Measurements from ENCODE around the gene PTPN6. TPM values are rescaled to one million over a fixed set of nuclear protein-coding genes. Genes with fewer than 3 reads are reported as not detected.

The PTPN6 gene
- total and polyA plus RNA-seq, 10 of the 15 experiments (the other 5 are each of a cell fraction or from before 2014, with no cell fraction given): 229 to 457 (median 370) TPM

DNA sequence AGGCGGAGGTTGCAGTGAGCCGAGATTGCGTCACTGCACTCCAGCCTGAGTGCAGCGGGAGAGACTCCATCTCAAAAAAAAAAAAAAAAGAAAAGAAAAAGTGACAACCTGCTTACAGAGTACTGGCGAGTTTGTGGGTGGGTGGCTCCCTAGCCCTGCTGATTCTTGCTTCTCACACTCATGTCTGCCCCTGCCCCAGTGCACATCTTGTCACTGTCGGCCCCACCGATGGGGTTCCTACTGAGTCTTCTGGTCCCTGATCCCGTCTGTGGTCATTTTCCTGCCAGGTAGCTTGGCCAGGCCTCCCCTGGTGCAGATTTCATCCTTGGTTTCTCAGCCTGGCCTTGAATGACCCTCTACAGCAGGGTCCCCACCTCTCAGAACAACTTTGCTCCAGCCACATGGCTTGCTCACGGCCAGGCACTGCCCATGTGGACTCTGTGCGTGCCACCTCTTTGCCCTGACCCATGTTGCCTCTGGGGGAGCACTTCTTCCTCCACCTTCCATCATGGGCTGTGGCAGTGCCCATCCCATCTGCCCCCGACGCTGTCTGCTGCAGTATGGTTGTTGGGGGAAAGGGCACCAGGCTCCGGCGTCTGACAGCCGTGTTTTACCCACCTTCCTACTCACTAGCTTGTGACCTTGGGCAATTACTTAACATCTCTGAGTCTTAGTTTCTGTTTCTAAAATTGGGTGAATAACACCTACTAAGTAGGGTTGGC is 2.1 kb upstream of the PTPN6 start (continued):
- TF ChIP-seq ZNF687 (IDR thresholded peaks at IDR 0.05) (peak; percentile 87; the same call in 1 of the 2 replicates), NR2C1 (IDR thresholded peaks at IDR 0.05) (no peak), POLR2AphosphoS2 (IDR thresholded peaks at IDR 0.05; ENCODE audit: low read depth, low read length) (no peak), MEF2B (IDR thresholded peaks at IDR 0.05; ENCODE audit: partially characterized antibody, poor library complexity, severe bottlenecking) (peak; percentile 81), TCF3 (IDR thresholded peaks at IDR 0.05; ENCODE audit: borderline replicate concordance, insufficient read depth, low read depth, low read length) (no peak), FOXM1 (IDR thresholded peaks at IDR 0.05; ENCODE audit: low read depth, low read length) (no peak), NKRF (conservative IDR thresholded peaks at IDR 0.05) (no peak), EZH2 (IDR thresholded peaks at IDR 0.05; ENCODE audit: borderline replicate concordance, control insufficient read depth, low read depth, low read length) (no peak), BACH1 (IDR thresholded peaks at IDR 0.05; ENCODE audit: borderline replicate concordance) (no peak), KAT2A (conservative IDR thresholded peaks at IDR 0.05; ENCODE audit: control insufficient read depth, low read depth, low read length) (no peak), CBX5 (IDR thresholded peaks at IDR 0.05; ENCODE audit: low read depth) (no peak), ASH2L (IDR thresholded peaks at IDR 0.05; ENCODE audit: borderline replicate concordance, low read depth) (no peak), DPF2 (IDR thresholded peaks at IDR 0.05) (peak; percentile 77; the same call in 1 of the 2 replicates), STAT1 (conservative IDR thresholded peaks at IDR 0.05) (no peak), NR2C2 (IDR thresholded peaks at IDR 0.05; ENCODE audit: borderline replicate concordance, control insufficient read depth, insufficient read length, low read depth) (no peak)
- TF ChIP-seq, protein P1, sequence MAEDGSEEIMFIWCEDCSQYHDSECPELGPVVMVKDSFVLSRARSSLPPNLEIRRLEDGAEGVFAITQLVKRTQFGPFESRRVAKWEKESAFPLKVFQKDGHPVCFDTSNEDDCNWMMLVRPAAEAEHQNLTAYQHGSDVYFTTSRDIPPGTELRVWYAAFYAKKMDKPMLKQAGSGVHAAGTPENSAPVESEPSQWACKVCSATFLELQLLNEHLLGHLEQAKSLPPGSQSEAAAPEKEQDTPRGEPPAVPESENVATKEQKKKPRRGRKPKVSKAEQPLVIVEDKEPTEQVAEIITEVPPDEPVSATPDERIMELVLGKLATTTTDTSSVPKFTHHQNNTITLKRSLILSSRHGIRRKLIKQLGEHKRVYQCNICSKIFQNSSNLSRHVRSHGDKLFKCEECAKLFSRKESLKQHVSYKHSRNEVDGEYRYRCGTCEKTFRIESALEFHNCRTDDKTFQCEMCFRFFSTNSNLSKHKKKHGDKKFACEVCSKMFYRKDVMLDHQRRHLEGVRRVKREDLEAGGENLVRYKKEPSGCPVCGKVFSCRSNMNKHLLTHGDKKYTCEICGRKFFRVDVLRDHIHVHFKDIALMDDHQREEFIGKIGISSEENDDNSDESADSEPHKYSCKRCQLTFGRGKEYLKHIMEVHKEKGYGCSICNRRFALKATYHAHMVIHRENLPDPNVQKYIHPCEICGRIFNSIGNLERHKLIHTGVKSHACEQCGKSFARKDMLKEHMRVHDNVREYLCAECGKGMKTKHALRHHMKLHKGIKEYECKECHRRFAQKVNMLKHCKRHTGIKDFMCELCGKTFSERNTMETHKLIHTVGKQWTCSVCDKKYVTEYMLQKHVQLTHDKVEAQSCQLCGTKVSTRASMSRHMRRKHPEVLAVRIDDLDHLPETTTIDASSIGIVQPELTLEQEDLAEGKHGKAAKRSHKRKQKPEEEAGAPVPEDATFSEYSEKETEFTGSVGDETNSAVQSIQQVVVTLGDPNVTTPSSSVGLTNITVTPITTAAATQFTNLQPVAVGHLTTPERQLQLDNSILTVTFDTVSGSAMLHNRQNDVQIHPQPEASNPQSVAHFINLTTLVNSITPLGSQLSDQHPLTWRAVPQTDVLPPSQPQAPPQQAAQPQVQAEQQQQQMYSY (CRISPR knock-in tag; IDR thresholded peaks at IDR 0.05): no peak
- TF ChIP-seq, protein P2, sequence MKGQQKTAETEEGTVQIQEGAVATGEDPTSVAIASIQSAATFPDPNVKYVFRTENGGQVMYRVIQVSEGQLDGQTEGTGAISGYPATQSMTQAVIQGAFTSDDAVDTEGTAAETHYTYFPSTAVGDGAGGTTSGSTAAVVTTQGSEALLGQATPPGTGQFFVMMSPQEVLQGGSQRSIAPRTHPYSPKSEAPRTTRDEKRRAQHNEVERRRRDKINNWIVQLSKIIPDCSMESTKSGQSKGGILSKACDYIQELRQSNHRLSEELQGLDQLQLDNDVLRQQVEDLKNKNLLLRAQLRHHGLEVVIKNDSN (IDR thresholded peaks at IDR 0.05; ENCODE audit: borderline replicate concordance, extremely low read length, insufficient read depth, low read depth, low read length): no peak

Measured in GM12878 (cell line).